Measurements from ENCODE around the gene S100A13.

- no peak for TF ChIP-seq CTCF (IDR thresholded peaks at IDR 0.05)
- TF ChIP-seq POLR2A (IDR thresholded peaks at IDR 0.05): no peak
Observed at GRCh38 chr1:153583976-153584375, 43.3 kb downstream of the S100A13 start.
